Measurements from ENCODE around the gene PTPN6.

DNA sequence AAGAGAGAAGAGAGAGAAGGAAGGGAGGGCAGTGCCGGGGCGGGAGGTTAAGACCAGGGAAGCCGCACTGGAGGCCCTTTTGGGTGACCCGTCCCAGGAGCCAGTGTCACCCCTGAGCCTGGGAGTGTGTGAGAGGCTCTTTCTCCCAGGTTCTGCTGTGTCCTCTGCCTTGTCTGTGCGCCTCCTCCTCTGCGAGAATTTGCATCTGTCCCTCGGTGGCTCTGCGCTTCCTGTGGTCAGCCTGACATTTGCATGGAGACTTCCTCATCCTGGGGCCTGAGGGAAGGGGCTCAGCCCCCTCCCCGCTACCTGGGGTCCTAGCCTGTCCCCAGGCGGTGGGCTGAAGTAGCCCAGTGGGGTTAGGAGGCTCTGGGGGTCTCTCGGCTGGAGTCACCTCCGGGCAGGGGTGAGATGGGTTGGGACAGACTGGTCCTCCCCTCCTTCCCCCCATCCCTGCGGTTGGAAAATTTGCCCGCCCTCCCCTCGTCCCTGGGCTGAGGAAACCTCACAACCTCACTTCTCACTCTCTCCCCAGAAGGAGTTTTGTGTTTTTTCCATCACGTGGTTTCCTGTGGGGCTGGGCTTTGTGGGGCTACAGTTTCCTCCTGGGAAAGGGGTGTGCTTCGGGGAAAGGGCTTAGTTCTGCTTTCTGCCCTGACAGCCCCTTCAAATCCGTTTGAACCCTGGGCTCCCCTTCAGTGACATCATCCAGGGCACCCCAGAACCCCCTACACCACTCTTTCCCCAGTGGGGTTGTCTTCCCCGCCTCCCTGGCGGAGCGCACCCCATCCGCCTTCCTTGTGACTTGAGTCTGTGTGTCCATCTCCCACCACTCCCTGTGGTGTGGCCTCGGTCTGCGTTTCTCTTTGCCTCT is 2.5 kb downstream of the PTPN6 start:
- peak; percentile 61 for TF ChIP-seq POLR2A (IDR thresholded peaks at IDR 0.05; ENCODE audit: low read length)
- TF ChIP-seq GATA1 (IDR thresholded peaks at IDR 0.05; ENCODE audit: low read depth, low read length) = no peak

Data from erythroblast (primary cell).